SK-N-MC (cell line): ENCODE measurements around the gene IGF1R.

ENCODE experiments used
- EZH2 ChIP-seq: fragments of 200-600 bp; sonication (generic); IDR thresholded peaks from one replicate; pipeline ENCODE4 v1.6.1; 2017; ENCODE audit warnings: antibody characterized with exemption
- POLR2AphosphoS5 ChIP-seq: IDR thresholded peaks from 2 replicates; pipeline ENCODE4 v1.6.1; 2012; ENCODE audit warnings: mild to moderate bottlenecking, low read depth, low read length, borderline replicate concordance

DNA sequence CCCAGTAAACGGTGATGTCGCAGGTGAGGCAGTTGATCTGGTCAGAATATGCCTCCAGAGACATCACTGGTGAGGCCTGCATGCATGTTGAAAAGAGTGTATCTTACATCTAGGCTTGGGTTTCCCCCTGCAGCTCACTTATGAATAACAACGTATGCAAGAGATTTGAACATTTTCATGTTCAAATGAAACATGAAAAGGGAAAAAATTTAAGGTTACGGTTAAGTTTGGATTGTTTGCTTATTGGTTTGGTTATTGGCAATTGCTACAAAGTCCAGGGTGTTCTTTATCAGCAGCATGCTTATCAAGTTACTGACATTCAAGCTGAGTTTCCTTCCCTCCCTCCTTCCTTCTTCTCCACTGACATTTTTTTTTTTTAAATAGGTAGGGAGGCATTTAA lies 123.2 kb downstream of the IGF1R start:
- no peak for TF ChIP-seq EZH2
- no peak for TF ChIP-seq POLR2AphosphoS5
